Body of pancreas (tissue), 4 donors: ENCODE data around the gene KIF18B.

ENCODE experiments used
- POLR2A ChIP-seq, 3 donors: fragments of 450-650 bp; IDR thresholded peaks; one replicate each; pipeline ENCODE4 v1.6.1; 2016; ENCODE audit warnings: antibody characterized with exemption in 3 of 3, mild to moderate bottlenecking in 2 of 3
- TF ChIP-seq, protein P1 (sequence below), 7 experiments: fragments of 450-650 bp in 4 of 7; fragments of 200-600 bp in 3 of 7; sonication (generic) in 3 of 7; IDR thresholded peaks; one replicate each; pipeline ENCODE4 v1.5.1; 2016 to 2019; ENCODE audit warnings: antibody characterized with exemption in 7 of 7

DNA sequence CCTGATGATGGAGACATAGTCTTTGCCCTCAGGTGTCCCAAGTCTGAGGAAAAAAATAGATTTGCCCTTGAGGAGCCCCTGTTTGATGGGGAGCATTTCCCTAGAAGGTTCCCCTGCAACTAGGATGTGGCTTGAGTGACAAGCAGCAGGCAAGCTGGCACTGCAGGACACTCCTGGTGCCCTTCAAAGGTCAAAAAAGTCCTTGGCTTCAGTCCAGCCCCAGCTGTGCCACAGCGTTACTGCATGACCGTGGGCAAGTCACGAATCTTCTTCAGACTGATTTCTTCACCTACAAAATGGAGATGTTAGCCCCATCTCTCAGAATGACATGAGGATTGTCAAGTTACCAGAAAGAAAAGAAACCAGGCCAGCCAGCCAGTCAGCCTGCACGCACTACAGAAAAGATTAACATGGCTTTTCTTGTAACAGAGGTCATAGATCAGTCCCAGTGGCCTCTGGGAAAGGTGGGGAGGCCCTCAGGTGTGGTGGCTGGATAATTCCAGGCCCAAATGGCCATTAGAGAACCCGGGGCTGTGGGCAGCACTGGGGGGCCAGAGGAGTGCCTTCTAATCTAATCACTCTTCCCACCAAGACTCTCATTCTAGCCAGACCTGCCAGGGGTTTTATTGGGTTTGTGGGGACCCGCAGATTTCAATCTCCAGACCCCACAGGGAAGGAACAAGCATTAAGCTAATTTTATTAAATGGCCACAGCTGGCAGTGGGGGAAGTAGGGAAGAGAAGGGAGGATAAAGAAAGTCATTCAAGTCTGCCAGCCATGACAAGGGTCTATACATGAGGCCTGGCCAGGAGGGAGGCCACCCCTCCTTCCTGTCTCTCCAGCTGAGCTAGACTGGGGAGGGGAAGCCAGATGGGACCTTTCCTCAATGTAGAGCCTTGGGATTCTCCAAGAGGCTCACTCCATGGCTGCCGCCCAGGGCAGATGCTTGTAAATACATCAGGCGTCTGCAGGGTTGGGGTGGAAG, 9.7 kb upstream of the KIF18B start:
- TF ChIP-seq POLR2A (IDR thresholded peaks at IDR 0.05), result no peak
- TF ChIP-seq, protein P1, sequence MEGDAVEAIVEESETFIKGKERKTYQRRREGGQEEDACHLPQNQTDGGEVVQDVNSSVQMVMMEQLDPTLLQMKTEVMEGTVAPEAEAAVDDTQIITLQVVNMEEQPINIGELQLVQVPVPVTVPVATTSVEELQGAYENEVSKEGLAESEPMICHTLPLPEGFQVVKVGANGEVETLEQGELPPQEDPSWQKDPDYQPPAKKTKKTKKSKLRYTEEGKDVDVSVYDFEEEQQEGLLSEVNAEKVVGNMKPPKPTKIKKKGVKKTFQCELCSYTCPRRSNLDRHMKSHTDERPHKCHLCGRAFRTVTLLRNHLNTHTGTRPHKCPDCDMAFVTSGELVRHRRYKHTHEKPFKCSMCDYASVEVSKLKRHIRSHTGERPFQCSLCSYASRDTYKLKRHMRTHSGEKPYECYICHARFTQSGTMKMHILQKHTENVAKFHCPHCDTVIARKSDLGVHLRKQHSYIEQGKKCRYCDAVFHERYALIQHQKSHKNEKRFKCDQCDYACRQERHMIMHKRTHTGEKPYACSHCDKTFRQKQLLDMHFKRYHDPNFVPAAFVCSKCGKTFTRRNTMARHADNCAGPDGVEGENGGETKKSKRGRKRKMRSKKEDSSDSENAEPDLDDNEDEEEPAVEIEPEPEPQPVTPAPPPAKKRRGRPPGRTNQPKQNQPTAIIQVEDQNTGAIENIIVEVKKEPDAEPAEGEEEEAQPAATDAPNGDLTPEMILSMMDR (IDR thresholded peaks at IDR 0.05), result no peak
